ENCODE measurements around the gene HUS1. TPM values are rescaled to one million over a fixed set of nuclear protein-coding genes. Genes with fewer than 3 reads are reported as not detected.

HUS1 gene
- total and polyA plus RNA-seq, 2 of the 13 experiments (the other 11 are each of a cell fraction or from before 2014, with no cell fraction given), result 14.8 to 16.9 TPM

GRCh38 chr7:47939425-47940036 is 39.9 kb downstream of the HUS1 start:
- Histone ChIP-seq H3K36me3 (replicated peaks in 1 of 2; ENCODE audit: control insufficient read depth in 1 of 2, insufficient read depth in 2 of 2, low read length in 2 of 2) (no peaks in the 10 kb centered on the region), H3K27me3 (ENCODE audit: control insufficient read depth in 1 of 2, insufficient read depth in 2 of 2, low read length in 2 of 2) (peaks cover 3 to 5% of the 10 kb centered on the region in 2 experiments; a peak in 3 of 5 replicates), H3K4me3 (replicated peaks in 1 of 3; ENCODE audit: insufficient read depth in 1 of 3, low read depth in 2 of 3, low read length in 3 of 3) (no peak overlapping the region), H3K27ac (ENCODE audit: extremely low read length, insufficient read depth, low read length) (no peak overlapping the region), H3K4me1 (ENCODE audit: insufficient read depth, low read length) (peaks cover 9% of the 10 kb centered on the region), H3K4me2 (ENCODE audit: low read depth, low read length) (no peak overlapping the region), H4K20me1 (ENCODE audit: insufficient read depth, low read length) (no peaks in the 10 kb centered on the region), H3K9me3 (ENCODE audit: low read length) (no peaks in the 10 kb centered on the region), H2AFZ (ENCODE audit: low read length) (no peak overlapping the region), H3K79me2 (ENCODE audit: insufficient read depth, low read length) (no peaks in the 10 kb centered on the region), H3K9ac (ENCODE audit: insufficient read depth, low read depth, low read length) (no peak overlapping the region)
- no peak for FAIRE-seq
- ATAC-seq, result no peak
- DNase-seq (ENCODE audit: low spot score), result no peak
- in situ Hi-C loops (cut with HindIII; ENCODE audit: extremely low pct_ligation_motif_present, low pct_unique_long_range_greater_than_20kb), result loop anchor here (5.0 kb wide), 1 partner anchor 173 kb away; no protein-coding TSS in a partner anchor
- BruUV-seq (replicated peaks), result no TSS peak
- 42% methylated on average over 7 of the region's 7 CpGs for WGBS (ENCODE audit: low lambda C conversion rate)
- TF ChIP-seq KLF6 (CRISPR knock-in tag; IDR thresholded peaks at IDR 0.05), result no peak
- ChIA-PET CTCF (ENCODE audit: low intra/inter-chr PET ratio, low total read pairs) (no interaction called here), POLR2A (interaction anchor here (1.2 kb wide), 1 partner anchor 12 kb away, joined by 3 read pairs; no protein-coding TSS in a partner anchor)
- intact Hi-C loops (cut with micrococcal nuclease; ENCODE audit: unreplicated experiment), result loop anchor here (10.0 kb wide), 1 partner anchor 675 kb away; no protein-coding TSS in a partner anchor

- ChIA-PET POLR2A (no interaction called here), CTCF (ENCODE audit: low intra/inter-chr PET ratio, low total read pairs) (no interaction called here)
- intact Hi-C loops (cut with micrococcal nuclease; ENCODE audit: unreplicated experiment), result no loop called here
- DNase-seq (ENCODE audit: low spot score) (no peak), FAIRE-seq (no peak), ATAC-seq (no peak)
- Histone ChIP-seq H3K4me2 (ENCODE audit: low read depth, low read length) (no peak overlapping the region), H3K36me3 (replicated peaks in 1 of 2; ENCODE audit: control insufficient read depth in 1 of 2, insufficient read depth in 2 of 2, low read length in 2 of 2) (no peaks in the 10 kb centered on the region), H2AFZ (ENCODE audit: low read length) (no peak overlapping the region), H3K27ac (ENCODE audit: extremely low read length, insufficient read depth, low read length) (no peak overlapping the region), H3K4me1 (ENCODE audit: insufficient read depth, low read length) (peaks cover 9% of the 10 kb centered on the region), H3K9me3 (ENCODE audit: low read length) (no peaks in the 10 kb centered on the region), H3K9ac (ENCODE audit: insufficient read depth, low read depth, low read length) (no peak overlapping the region), H4K20me1 (ENCODE audit: insufficient read depth, low read length) (no peaks in the 10 kb centered on the region), H3K79me2 (ENCODE audit: insufficient read depth, low read length) (no peaks in the 10 kb centered on the region), H3K4me3 (replicated peaks in 1 of 3; ENCODE audit: insufficient read depth in 1 of 3, low read depth in 2 of 3, low read length in 3 of 3) (no peak overlapping the region), H3K27me3 (ENCODE audit: control insufficient read depth in 1 of 2, insufficient read depth in 2 of 2, low read length in 2 of 2) (peaks cover 1 to 3% of the 10 kb centered on the region in 2 experiments; a peak in 2 of 5 replicates)
- in situ Hi-C loops (cut with HindIII; ENCODE audit: extremely low pct_ligation_motif_present, low pct_unique_long_range_greater_than_20kb), result loop anchor here (5.0 kb wide), 1 partner anchor 174 kb away; no protein-coding TSS in a partner anchor
- no TSS peak for BruUV-seq (replicated peaks)
- TF ChIP-seq HOXA3 (CRISPR knock-in tag; IDR thresholded peaks at IDR 0.05), result no peak
- peak; percentile 28; the same call in 1 of the 2 replicates for TF ChIP-seq CTCF (CRISPR knock-in tag; IDR thresholded peaks at IDR 0.05)
- TF ChIP-seq STAG1 (CRISPR knock-in tag; IDR thresholded peaks at IDR 0.05), result peak; percentile 47
- WGBS (ENCODE audit: low lambda C conversion rate), result 18% methylated on average over 3 of the region's 6 CpGs
Observed at GRCh38 chr7:47938574-47939165, 40.7 kb downstream of the HUS1 start.
